HepG2 (cell line): ENCODE measurements around the gene NAPSA. TPM values are rescaled to one million over a fixed set of nuclear protein-coding genes. Genes with fewer than 3 reads are reported as not detected.

ENCODE experiments used
- CBFB ChIP-seq: sonication (generic); formaldehyde crosslinking; IDR thresholded peaks from 2 replicates; pipeline ENCODE4 v1.4.0; 2020; ENCODE audit warnings: missing genetic modification reagents
- ETS1 ChIP-seq: sonication (generic); formaldehyde crosslinking; IDR thresholded peaks from 2 replicates; pipeline ENCODE4 v1.4.0; 2020; ENCODE audit warnings: missing genetic modification reagents
- HMG20A ChIP-seq: IDR thresholded peaks from 2 replicates; pipeline ENCODE4 v1.6.1; 2016; ENCODE audit warnings: borderline replicate concordance
- IKZF4 ChIP-seq: sonication (generic); formaldehyde crosslinking; IDR thresholded peaks from 2 replicates; pipeline ENCODE4 v1.5.1; 2020; ENCODE audit warnings: borderline replicate concordance, mild to moderate bottlenecking, low read depth, missing genetic modification reagents; ENCODE audit errors: not compliant biosample characterization
- NFYC ChIP-seq: IDR thresholded peaks from 2 replicates; pipeline ENCODE4 v1.6.1; 2016; ENCODE audit warnings: missing genetic modification reagents, missing compliant biosample characterization
- PAX8 ChIP-seq: sonication (generic); formaldehyde crosslinking; IDR thresholded peaks from 2 replicates; pipeline ENCODE4 v1.8.0; 2022; ENCODE audit warnings: mild to moderate bottlenecking, missing genetic modification reagents, borderline replicate concordance
- POLR2G ChIP-seq: fragments of 200-400 bp; formaldehyde crosslinking; IDR thresholded peaks from 2 replicates; pipeline ENCODE4 v1.6.1; 2018; ENCODE audit warnings: mild to moderate bottlenecking, low read depth, low read length, moderate library complexity
- SIN3B ChIP-seq: fragments of 150-350 bp; IDR thresholded peaks from 2 replicates; pipeline ENCODE4 v1.6.1; 2014; ENCODE audit warnings: low read length
- SIX4 ChIP-seq: sonication (generic); formaldehyde crosslinking; IDR thresholded peaks from 2 replicates; pipeline ENCODE4 v1.4.0; 2020; ENCODE audit warnings: missing genetic modification reagents
- TFAP4 ChIP-seq: sonication (generic); IDR thresholded peaks from 2 replicates; pipeline ENCODE4 v1.6.1; 2016; ENCODE audit warnings: low read depth, borderline replicate concordance
- ZNF598 ChIP-seq: sonication (generic); formaldehyde crosslinking; IDR thresholded peaks from 2 replicates; pipeline ENCODE4 v1.5.1; 2020; ENCODE audit warnings: mild to moderate bottlenecking, missing genetic modification reagents, borderline replicate concordance
- ZNF777 ChIP-seq: sonication (generic); formaldehyde crosslinking; IDR thresholded peaks from 2 replicates; pipeline ENCODE4 v1.4.0; 2020; ENCODE audit warnings: missing genetic modification reagents
- ZSCAN20 ChIP-seq: sonication (generic); formaldehyde crosslinking; IDR thresholded peaks from 2 replicates; pipeline ENCODE4 v1.4.0; 2020; ENCODE audit warnings: missing genetic modification reagents, mild to moderate bottlenecking, borderline replicate concordance
- polyA plus RNA-seq, 8 experiments: library from polyadenylated mRNA; depleted of rRNA in 3 of 8; stranded (reverse) in 7 of 8; unstranded in 1 of 8; fragments of >200 nt; fragmentation: Illumina TruSeq in 4 of 8; extraction: Trizol in 4 of 8; gene quantifications; 2 replicates each; pipeline versions ENCODE4 v1.2.1 to v1.2.3, GENCODE V29; 2011 to 2016; ENCODE audit warnings: low read depth in 4 of 8, missing spikeins in 1 of 8, mixed read lengths in 1 of 8; ENCODE audit not compliant: insufficient read depth in 1 of 8
- total RNA-seq, 5 experiments: library from RNA; depleted of rRNA; stranded (reverse); fragments of >200 nt; fragmentation: Illumina TruSeq; extraction: Trizol; gene quantifications; 2 replicates each; pipeline ENCODE4 v1.2.3, GENCODE V29; 2016; ENCODE audit warnings: low read depth in 1 of 5
- TF ChIP-seq, protein P1 (sequence below): sonication (generic); formaldehyde crosslinking; IDR thresholded peaks from 2 replicates; pipeline ENCODE4 v1.9.0; 2022; ENCODE audit warnings: missing genetic modification reagents, mild to moderate bottlenecking, borderline replicate concordance
- TF ChIP-seq, protein P2 (sequence below): sonication (generic); formaldehyde crosslinking; IDR thresholded peaks from 2 replicates; pipeline ENCODE4 v1.4.0; 2020; ENCODE audit warnings: missing genetic modification reagents
- TF ChIP-seq, protein P3 (sequence below): sonication (generic); formaldehyde crosslinking; IDR thresholded peaks from 2 replicates; pipeline ENCODE4 v1.5.0; 2020; ENCODE audit warnings: mild to moderate bottlenecking, missing genetic modification reagents, borderline replicate concordance
- TF ChIP-seq, protein P4 (sequence below): IDR thresholded peaks from 2 replicates; pipeline ENCODE4 v1.6.1; 2018; ENCODE audit warnings: missing genetic modification reagents, mild to moderate bottlenecking, missing compliant biosample characterization

The NAPSA gene
- total and polyA plus RNA-seq, 2 of the 13 experiments (the other 11 are each of a cell fraction or from before 2014, with no cell fraction given), result not detected

GRCh38 chr19:50329146-50329925 is 36.1 kb downstream of the NAPSA start, which contains the start of gene KCNC3 (continued):
- TF ChIP-seq PAX8 (CRISPR knock-in tag) (no peak), ZNF598 (CRISPR knock-in tag) (0 out of 2 replicates have a peak, but pooled peaks have one; percentile 24), IKZF4 (CRISPR knock-in tag) (no peak), TFAP4 (peak; percentile 78; the same call in 1 of the 2 replicates), CBFB (CRISPR knock-in tag) (no peak), POLR2G (peak; percentile 47; the same call in 1 of the 2 replicates), SIX4 (CRISPR knock-in tag) (no peak), ZNF777 (CRISPR knock-in tag) (peak; percentile 33; the same call in 1 of the 2 replicates), HMG20A (CRISPR knock-in tag) (no peak), SIN3B (no peak), ZSCAN20 (no peak), NFYC (CRISPR knock-in tag) (peak; percentile 59), ETS1 (CRISPR knock-in tag) (no peak)
- TF ChIP-seq, protein P1, sequence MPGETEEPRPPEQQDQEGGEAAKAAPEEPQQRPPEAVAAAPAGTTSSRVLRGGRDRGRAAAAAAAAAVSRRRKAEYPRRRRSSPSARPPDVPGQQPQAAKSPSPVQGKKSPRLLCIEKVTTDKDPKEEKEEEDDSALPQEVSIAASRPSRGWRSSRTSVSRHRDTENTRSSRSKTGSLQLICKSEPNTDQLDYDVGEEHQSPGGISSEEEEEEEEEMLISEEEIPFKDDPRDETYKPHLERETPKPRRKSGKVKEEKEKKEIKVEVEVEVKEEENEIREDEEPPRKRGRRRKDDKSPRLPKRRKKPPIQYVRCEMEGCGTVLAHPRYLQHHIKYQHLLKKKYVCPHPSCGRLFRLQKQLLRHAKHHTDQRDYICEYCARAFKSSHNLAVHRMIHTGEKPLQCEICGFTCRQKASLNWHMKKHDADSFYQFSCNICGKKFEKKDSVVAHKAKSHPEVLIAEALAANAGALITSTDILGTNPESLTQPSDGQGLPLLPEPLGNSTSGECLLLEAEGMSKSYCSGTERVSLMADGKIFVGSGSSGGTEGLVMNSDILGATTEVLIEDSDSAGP (CRISPR knock-in tag), result peak; percentile 37; the same call in 1 of the 2 replicates
- TF ChIP-seq, protein P2, sequence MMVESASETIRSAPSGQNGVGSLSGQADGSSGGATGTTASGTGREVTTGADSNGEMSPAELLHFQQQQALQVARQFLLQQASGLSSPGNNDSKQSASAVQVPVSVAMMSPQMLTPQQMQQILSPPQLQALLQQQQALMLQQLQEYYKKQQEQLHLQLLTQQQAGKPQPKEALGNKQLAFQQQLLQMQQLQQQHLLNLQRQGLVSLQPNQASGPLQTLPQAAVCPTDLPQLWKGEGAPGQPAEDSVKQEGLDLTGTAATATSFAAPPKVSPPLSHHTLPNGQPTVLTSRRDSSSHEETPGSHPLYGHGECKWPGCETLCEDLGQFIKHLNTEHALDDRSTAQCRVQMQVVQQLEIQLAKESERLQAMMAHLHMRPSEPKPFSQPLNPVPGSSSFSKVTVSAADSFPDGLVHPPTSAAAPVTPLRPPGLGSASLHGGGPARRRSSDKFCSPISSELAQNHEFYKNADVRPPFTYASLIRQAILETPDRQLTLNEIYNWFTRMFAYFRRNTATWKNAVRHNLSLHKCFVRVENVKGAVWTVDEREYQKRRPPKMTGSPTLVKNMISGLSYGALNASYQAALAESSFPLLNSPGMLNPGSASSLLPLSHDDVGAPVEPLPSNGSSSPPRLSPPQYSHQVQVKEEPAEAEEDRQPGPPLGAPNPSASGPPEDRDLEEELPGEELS, result no peak
- TF ChIP-seq, protein P3, sequence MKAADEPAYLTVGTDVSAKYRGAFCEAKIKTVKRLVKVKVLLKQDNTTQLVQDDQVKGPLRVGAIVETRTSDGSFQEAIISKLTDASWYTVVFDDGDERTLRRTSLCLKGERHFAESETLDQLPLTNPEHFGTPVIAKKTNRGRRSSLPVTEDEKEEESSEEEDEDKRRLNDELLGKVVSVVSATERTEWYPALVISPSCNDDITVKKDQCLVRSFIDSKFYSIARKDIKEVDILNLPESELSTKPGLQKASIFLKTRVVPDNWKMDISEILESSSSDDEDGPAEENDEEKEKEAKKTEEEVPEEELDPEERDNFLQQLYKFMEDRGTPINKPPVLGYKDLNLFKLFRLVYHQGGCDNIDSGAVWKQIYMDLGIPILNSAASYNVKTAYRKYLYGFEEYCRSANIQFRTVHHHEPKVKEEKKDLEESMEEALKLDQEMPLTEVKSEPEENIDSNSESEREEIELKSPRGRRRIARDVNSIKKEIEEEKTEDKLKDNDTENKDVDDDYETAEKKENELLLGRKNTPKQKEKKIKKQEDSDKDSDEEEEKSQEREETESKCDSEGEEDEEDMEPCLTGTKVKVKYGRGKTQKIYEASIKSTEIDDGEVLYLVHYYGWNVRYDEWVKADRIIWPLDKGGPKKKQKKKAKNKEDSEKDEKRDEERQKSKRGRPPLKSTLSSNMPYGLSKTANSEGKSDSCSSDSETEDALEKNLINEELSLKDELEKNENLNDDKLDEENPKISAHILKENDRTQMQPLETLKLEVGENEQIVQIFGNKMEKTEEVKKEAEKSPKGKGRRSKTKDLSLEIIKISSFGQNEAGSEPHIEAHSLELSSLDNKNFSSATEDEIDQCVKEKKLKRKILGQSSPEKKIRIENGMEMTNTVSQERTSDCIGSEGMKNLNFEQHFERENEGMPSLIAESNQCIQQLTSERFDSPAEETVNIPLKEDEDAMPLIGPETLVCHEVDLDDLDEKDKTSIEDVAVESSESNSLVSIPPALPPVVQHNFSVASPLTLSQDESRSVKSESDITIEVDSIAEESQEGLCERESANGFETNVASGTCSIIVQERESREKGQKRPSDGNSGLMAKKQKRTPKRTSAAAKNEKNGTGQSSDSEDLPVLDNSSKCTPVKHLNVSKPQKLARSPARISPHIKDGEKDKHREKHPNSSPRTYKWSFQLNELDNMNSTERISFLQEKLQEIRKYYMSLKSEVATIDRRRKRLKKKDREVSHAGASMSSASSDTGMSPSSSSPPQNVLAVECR (CRISPR knock-in tag), result peak; percentile 56; the same call in 1 of the 2 replicates
- TF ChIP-seq, protein P4, sequence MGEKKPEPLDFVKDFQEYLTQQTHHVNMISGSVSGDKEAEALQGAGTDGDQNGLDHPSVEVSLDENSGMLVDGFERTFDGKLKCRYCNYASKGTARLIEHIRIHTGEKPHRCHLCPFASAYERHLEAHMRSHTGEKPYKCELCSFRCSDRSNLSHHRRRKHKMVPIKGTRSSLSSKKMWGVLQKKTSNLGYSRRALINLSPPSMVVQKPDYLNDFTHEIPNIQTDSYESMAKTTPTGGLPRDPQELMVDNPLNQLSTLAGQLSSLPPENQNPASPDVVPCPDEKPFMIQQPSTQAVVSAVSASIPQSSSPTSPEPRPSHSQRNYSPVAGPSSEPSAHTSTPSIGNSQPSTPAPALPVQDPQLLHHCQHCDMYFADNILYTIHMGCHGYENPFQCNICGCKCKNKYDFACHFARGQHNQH, result 0 out of 2 replicates have a peak, but pooled peaks have one; percentile 20
